Measurements from ENCODE around the gene TRIM41.

Gene TRIM41

GRCh38 chr5:181229996-181230395 is 6.9 kb downstream of the TRIM41 start:
- no peak for TF ChIP-seq TAF1 (IDR thresholded peaks at IDR 0.05; ENCODE audit: borderline replicate concordance, low read depth, low read length)
- DNase-seq (ENCODE audit: insufficient read length): no peak
- no peak for FAIRE-seq

GRCh38 chr5:181230551-181230950 is 7.5 kb downstream of the TRIM41 start:
- TF ChIP-seq TAF1 (IDR thresholded peaks at IDR 0.05; ENCODE audit: borderline replicate concordance, low read depth, low read length) (no peak), POLR2AphosphoS5 (IDR thresholded peaks at IDR 0.05; ENCODE audit: low read depth, low read length) (no peak), POLR2A (IDR thresholded peaks at IDR 0.05; ENCODE audit: low read depth, low read length) (no peak)
- no peak for FAIRE-seq
- DNase-seq (ENCODE audit: insufficient read length): no peak

DNA sequence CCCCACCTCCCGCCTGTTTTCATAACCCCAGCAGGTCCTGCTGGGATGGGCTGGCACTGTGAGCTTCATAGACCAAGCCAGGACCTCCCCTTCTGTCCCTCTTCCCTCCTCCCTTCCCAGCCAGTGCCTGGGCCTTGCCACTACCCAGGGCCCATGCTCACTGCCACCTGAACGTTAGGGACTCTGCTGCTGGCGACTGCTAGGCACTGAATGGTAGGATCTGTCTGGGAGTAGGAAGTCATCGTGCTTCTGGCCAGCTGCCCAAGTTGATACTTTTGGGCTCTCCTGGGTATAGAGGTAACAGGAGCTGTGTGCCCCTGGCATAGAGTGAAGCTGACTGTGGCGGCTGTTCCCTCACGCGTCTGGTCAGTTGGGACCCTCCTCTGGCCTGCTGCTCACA is 8.4 kb downstream of the TRIM41 start:
- TF ChIP-seq POLR2AphosphoS5 (IDR thresholded peaks at IDR 0.05; ENCODE audit: low read depth, low read length) (no peak), TAF1 (IDR thresholded peaks at IDR 0.05; ENCODE audit: borderline replicate concordance, low read depth, low read length) (no peak), POLR2A (IDR thresholded peaks at IDR 0.05; ENCODE audit: low read depth, low read length) (no peak)
- FAIRE-seq (no peak), DNase-seq (ENCODE audit: insufficient read length) (no peak)

GRCh38 chr5:181232593-181232992 is 9.5 kb downstream of the TRIM41 start:
- FAIRE-seq: no peak
- no peak for DNase-seq (ENCODE audit: insufficient read length)
- TF ChIP-seq POLR2AphosphoS5 (IDR thresholded peaks at IDR 0.05; ENCODE audit: low read depth, low read length) (no peak), TAF1 (IDR thresholded peaks at IDR 0.05; ENCODE audit: borderline replicate concordance, low read depth, low read length) (no peak), POLR2A (IDR thresholded peaks at IDR 0.05; ENCODE audit: low read depth, low read length) (no peak)

DNA sequence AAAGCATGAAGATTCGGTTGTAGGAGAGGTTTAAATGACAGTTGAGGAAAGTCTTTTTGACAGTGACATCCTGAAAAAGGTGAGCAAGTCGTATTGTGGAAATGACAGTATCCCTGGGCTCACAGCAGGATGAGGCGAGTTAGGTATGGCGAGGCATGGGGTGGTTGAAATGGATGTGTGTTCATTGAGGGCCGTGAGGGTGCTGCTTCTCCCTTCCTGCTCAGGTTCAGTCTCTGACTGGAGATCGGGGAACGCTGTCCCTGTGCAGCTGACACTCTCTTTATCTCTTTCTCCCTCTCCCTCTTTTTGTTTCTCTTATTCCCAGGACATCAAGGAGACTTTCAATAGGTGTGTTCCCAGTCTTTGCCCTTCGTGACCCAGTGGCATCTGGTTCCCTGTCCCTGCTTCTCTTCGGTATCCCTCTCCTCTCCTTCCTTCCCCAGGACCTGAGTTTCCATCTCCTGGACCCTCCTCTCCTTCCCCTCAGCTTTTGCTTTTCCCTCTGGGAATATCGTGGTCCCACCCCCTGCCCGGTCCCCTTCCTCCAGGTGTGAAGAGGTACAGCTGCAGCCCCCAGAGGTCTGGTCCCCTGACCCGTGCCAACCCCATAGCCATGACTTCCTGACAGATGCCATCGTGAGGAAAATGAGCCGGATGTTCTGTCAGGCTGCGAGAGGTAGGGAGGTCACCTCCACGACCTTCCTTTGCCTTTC is 10.2 kb downstream of the TRIM41 start:
- FAIRE-seq (no peak), DNase-seq (ENCODE audit: insufficient read length) (no peak)
- TF ChIP-seq POLR2A (IDR thresholded peaks at IDR 0.05; ENCODE audit: low read depth, low read length) (no peak), TAF1 (IDR thresholded peaks at IDR 0.05; ENCODE audit: borderline replicate concordance, low read depth, low read length) (no peak), POLR2AphosphoS5 (IDR thresholded peaks at IDR 0.05; ENCODE audit: low read depth, low read length) (no peak)

GRCh38 chr5:181233801-181234454 is 10.8 kb downstream of the TRIM41 start:
- no peak for FAIRE-seq
- DNase-seq (ENCODE audit: insufficient read length): no peak
- no peak for TF ChIP-seq POLR2A (IDR thresholded peaks at IDR 0.05; ENCODE audit: low read depth, low read length)
- peak; percentile 45; the same call in 1 of the 2 replicates for TF ChIP-seq POLR2AphosphoS5 (IDR thresholded peaks at IDR 0.05; ENCODE audit: low read depth, low read length)

- TF ChIP-seq TAF1 (IDR thresholded peaks at IDR 0.05; ENCODE audit: borderline replicate concordance, low read depth, low read length) (no peak), POLR2A (IDR thresholded peaks at IDR 0.05; ENCODE audit: low read depth, low read length) (peak; percentile 65), POLR2AphosphoS5 (IDR thresholded peaks at IDR 0.05; ENCODE audit: low read depth, low read length) (peak; percentile 72)
- FAIRE-seq (no peak), DNase-seq (ENCODE audit: insufficient read length) (no peak)
Measured at GRCh38 chr5:181234455-181235306, 11.6 kb downstream of the TRIM41 start.

DNA sequence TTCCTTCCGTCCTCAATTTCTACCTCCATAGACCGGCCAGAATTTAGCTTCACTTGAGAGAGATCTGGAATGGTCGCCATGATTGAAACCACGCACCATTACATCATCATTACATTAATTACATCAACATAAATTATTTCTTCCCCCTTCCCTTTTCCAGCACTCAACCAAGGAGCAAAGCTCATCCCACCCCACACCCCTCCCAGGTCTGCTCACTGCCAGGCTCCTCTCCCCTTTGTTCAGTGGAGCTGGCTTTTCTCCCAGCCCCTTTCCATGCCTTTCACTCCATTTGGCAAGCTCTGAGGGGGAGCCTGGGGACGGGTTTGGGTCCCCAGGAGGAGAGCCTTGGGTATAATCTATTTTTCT is 12.2 kb downstream of the TRIM41 start:
- DNase-seq (ENCODE audit: insufficient read length) (no peak), FAIRE-seq (no peak)
- no peak for TF ChIP-seq POLR2A (IDR thresholded peaks at IDR 0.05; ENCODE audit: low read depth, low read length)
- no peak; the same call in 1 of the 2 replicates for TF ChIP-seq POLR2AphosphoS5 (IDR thresholded peaks at IDR 0.05; ENCODE audit: low read depth, low read length)

DNA sequence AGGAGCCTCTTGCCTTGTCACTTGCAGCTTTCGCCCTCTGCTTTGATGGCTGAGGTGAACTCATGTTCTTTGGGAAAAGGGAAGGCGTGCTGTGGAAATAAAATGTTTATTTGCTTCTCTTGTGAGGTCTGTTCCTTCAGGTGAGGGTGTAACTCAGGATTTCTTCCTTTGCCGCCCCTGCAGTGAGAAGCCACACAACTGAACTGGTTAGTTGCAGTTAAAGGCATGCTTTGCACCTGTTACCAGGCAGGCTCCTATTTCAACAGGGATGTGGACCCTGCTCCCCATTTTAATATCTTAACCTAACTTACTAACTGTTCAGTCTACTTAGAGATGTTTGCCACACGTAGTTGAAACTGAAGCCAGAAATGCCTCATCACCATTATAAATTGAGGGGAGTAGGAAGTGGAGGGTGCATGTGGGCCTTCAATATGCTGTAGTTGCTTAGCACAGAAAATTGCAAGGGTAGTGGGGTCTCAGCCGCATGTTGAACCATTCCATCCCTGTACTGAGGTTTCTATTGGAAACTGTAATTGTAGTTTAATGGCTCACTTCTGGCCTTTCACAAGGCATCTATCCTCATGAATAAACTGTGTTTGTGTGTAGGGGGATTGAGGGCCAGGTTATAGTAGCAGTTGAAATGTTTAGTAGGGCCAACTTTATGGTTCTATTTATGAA is 12.7 kb downstream of the TRIM41 start:
- DNase-seq (ENCODE audit: insufficient read length): no peak
- FAIRE-seq: no peak
- TF ChIP-seq TAF1 (IDR thresholded peaks at IDR 0.05; ENCODE audit: borderline replicate concordance, low read depth, low read length) (no peak), POLR2A (IDR thresholded peaks at IDR 0.05; ENCODE audit: low read depth, low read length) (peak; percentile 86), POLR2AphosphoS5 (IDR thresholded peaks at IDR 0.05; ENCODE audit: low read depth, low read length) (peak; percentile 71)

- DNase-seq (ENCODE audit: insufficient read length): no peak
- TF ChIP-seq TAF1 (IDR thresholded peaks at IDR 0.05; ENCODE audit: borderline replicate concordance, low read depth, low read length) (no peak), POLR2A (IDR thresholded peaks at IDR 0.05; ENCODE audit: low read depth, low read length) (no peak), POLR2AphosphoS5 (IDR thresholded peaks at IDR 0.05; ENCODE audit: low read depth, low read length) (no peak)
- FAIRE-seq: no peak
Measured at GRCh38 chr5:181236471-181236870, 13.4 kb downstream of the TRIM41 start.

DNA sequence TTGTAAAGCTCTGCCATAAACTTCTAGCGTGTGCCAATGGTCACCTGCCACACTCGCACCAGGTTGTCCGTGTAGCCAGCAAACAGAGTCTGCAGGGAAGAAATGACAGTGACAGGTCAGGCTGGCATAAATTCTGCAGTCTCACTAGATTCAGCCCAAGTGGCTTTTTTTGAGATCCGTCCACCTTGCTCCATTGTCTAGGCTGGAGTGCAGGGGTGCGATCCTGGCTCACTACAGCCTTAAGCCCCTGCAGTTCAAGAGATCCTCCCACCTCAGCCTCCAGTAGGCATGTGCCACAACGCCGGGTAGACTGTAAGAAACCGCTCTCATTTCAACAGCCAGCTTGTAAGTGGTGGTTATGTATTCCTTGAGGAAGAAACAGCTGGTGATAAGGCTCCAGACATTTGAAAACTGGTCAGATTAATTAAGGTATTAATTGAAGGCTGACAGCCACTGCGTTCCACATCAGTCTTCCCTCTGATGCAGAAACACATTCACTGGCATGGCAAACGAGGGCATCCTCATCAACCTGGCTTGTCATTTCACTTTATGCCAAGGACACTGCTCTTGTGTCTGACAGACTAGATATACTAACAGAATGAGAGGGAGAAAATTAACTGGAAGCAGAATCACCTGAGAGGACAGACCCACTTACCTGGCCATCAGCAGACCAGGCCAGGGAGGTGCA is 14.0 kb downstream of the TRIM41 start:
- DNase-seq (ENCODE audit: insufficient read length) (no peak), FAIRE-seq (no peak)
- TF ChIP-seq TAF1 (IDR thresholded peaks at IDR 0.05; ENCODE audit: borderline replicate concordance, low read depth, low read length) (no peak), POLR2A (IDR thresholded peaks at IDR 0.05; ENCODE audit: low read depth, low read length) (peak; percentile 55)

All from GM12892 (cell line).